CD4-positive, alpha-beta T cell (primary cell): Measurements from ENCODE around the gene MCF2L2. TPM values are rescaled to one million over a fixed set of nuclear protein-coding genes. Genes with fewer than 3 reads are reported as not detected.
"Not testable (repeated sequence)": the region's sequence is repeated elsewhere in the genome, so short reads cannot be mapped to it uniquely, and the experiment has no call there.

Experiments used
- ATAC-seq: fragments of 200-7000 bp; cut with Tn5 transposase; one replicate; pipeline ENCODE4 v1.10.0; 2022; ENCODE audit warnings: mild to moderate bottlenecking; ENCODE audit not compliant: poor library complexity
- CTCF ChIA-PET: fragments of 350-600 bp; sonication (Branson Sonifier 250); formaldehyde crosslinking; loops from one replicate; lab custom pipeline; 2021; ENCODE audit warnings: antibody characterized with exemption, inconsistent platforms; lab: Charles Lee
- POLR2A ChIA-PET: fragments of 350-600 bp; sonication (Branson Sonifier 250); formaldehyde crosslinking; loops from one replicate; lab custom pipeline; 2021; ENCODE audit warnings: antibody characterized with exemption, inconsistent platforms; lab: Charles Lee
- DNase-seq, 14 experiments: peaks; one replicate each; pipeline ENCODE4 v3.0.0-alpha.2; 2013 to 2020; ENCODE audit warnings: mixed read lengths in 2 of 14
- H3K27ac ChIP-seq, 2 donors: one replicate each; pipeline versions ENCODE4 v1.5.1 to v1.7.0; 2013; ENCODE audit warnings: low read length in 2 of 2, low read depth in 1 of 2, mild to moderate bottlenecking in 1 of 2
- H3K27me3 ChIP-seq, 2 experiments: 1 replicate in 1 of 2; 2 replicates in 1 of 2; pipeline versions ENCODE4 v1.6.1 to v1.7.0; 2013; ENCODE audit warnings: low read length in 2 of 2, control low read depth in 1 of 2, mild to moderate bottlenecking in 1 of 2, moderate library complexity in 1 of 2; ENCODE audit not compliant: insufficient read depth in 2 of 2, control insufficient read depth in 1 of 2
- H3K36me3 ChIP-seq: one replicate; pipeline ENCODE4 v1.6.1; 2013; ENCODE audit warnings: low read length, control low read depth; ENCODE audit not compliant: insufficient read depth
- H3K4me1 ChIP-seq: one replicate; pipeline ENCODE4 v1.6.1; 2013; ENCODE audit warnings: low read length, control low read depth; ENCODE audit not compliant: insufficient read depth
- H3K4me3 ChIP-seq: one replicate; pipeline ENCODE4 v1.5.1; 2013; ENCODE audit warnings: mild to moderate bottlenecking, low read length, moderate library complexity
- H3K9me3 ChIP-seq, 2 experiments: 1 replicate in 1 of 2; 2 replicates in 1 of 2; pipeline versions ENCODE4 v1.6.1 to v1.7.0; 2013; ENCODE audit warnings: low read length in 2 of 2, mild to moderate bottlenecking in 2 of 2, control low read depth in 1 of 2, moderate library complexity in 1 of 2; ENCODE audit not compliant: control insufficient read depth in 1 of 2, insufficient read depth in 1 of 2
- H3K27ac Mint-ChIP-seq: one replicate; pipeline ENCODE4 v1.8.0; 2020; ENCODE audit warnings: mixed read lengths
- H3K27me3 Mint-ChIP-seq: one replicate; pipeline ENCODE4 v1.8.0; 2021; ENCODE audit warnings: mixed read lengths
- H3K36me3 Mint-ChIP-seq: one replicate; pipeline ENCODE4 v1.8.0; 2021; ENCODE audit warnings: low read depth, mixed read lengths
- H3K4me1 Mint-ChIP-seq: one replicate; pipeline ENCODE4 v1.8.0; 2021; ENCODE audit warnings: low read depth, mixed read lengths
- H3K4me3 Mint-ChIP-seq: one replicate; pipeline ENCODE4 v1.8.0; 2020; ENCODE audit warnings: mild to moderate bottlenecking, mixed read lengths
- H3K9me3 Mint-ChIP-seq: one replicate; pipeline ENCODE4 v1.8.0; 2020; ENCODE audit warnings: mixed read lengths
- intact Hi-C, 2 experiments: fragments of 100-400 bp; cut with DNase I in 1 of 2; cut with micrococcal nuclease in 1 of 2; formaldehyde crosslinking; loops; one replicate each; pipeline versions ENCODE4 v1.15.1 to v1.9.0; 2023 to 2025; cut with DNase I, micrococcal nuclease
- total RNA-seq, 174 experiments: library from RNA in 2 of 174; stranded (reverse) in 2 of 174; gene quantifications; one replicate each; pipeline ENCODE4 v1.2.3 and lab custom pipeline; 2021 to 2026
- TF ChIP-seq, protein P1 (sequence below): fragments of 200-600 bp; IDR thresholded peaks from one replicate; pipeline ENCODE4 v1.8.0; 2022; ENCODE audit warnings: antibody characterized with exemption, mild to moderate bottlenecking

The MCF2L2 gene
- total RNA-seq, 2 experiments from 2014 or later, result 3.8 to 4.1 TPM

DNA sequence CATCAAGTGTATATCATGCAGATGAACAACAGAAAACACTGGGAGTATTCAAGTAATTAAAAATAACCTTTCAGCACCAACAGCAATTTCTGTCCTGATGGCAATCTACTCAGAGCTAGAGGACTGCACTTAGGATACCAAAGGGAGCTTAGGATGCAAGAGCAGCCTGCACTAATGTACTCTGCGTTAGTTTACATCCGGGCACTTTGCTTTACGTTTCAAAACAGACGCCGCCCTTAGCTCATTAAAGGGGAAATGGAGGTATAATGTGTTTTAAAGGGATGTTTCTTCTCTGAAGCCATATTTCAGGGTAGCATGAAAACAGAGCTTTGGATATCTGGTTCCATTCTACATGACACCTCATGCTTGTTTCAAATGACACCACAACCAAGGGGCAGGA is 189.4 kb downstream of the MCF2L2 start:
- TF ChIP-seq, protein P1, sequence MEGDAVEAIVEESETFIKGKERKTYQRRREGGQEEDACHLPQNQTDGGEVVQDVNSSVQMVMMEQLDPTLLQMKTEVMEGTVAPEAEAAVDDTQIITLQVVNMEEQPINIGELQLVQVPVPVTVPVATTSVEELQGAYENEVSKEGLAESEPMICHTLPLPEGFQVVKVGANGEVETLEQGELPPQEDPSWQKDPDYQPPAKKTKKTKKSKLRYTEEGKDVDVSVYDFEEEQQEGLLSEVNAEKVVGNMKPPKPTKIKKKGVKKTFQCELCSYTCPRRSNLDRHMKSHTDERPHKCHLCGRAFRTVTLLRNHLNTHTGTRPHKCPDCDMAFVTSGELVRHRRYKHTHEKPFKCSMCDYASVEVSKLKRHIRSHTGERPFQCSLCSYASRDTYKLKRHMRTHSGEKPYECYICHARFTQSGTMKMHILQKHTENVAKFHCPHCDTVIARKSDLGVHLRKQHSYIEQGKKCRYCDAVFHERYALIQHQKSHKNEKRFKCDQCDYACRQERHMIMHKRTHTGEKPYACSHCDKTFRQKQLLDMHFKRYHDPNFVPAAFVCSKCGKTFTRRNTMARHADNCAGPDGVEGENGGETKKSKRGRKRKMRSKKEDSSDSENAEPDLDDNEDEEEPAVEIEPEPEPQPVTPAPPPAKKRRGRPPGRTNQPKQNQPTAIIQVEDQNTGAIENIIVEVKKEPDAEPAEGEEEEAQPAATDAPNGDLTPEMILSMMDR, result no peak

DNA sequence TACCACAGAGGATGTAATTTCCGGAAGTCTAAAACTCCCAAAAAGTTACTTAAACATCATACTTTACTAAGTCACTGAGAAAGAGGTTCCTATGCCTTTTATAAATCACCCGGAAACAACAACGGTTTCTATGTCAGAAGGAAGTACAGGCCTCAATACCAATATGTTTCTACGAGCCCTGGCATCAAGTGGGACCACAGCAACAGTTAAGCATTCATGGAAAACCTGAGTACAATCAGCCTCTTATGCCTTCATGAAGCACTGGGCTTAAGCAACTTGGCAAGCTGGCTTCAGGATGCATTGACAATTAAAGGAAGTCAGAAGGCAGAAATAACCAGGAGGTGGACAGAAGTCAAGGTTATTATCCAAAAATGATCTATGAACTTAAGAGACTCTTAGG is 194.5 kb downstream of the MCF2L2 start:
- H3K27ac ChIP-seq, result no peak overlapping the region
- no peaks in the 10 kb centered on the region for H3K9me3 ChIP-seq
- Mint-ChIP-seq H3K27ac (no peak overlapping the region), H3K27me3 (no peaks in the 10 kb centered on the region), H3K4me3 (no peak overlapping the region), H3K36me3 (no peaks in the 10 kb centered on the region), H3K9me3 (no peaks in the 10 kb centered on the region), H3K4me1 (no peaks in the 10 kb centered on the region)
- no peaks in the 10 kb centered on the region for H3K27me3 ChIP-seq
- TF ChIP-seq, protein P1, result no peak
- no peaks in the 10 kb centered on the region for H3K4me1 ChIP-seq
- ChIA-PET CTCF (no interaction called here), POLR2A (no interaction called here)
- H3K36me3 ChIP-seq, result no peaks in the 10 kb centered on the region
- H3K4me3 ChIP-seq, result no peak overlapping the region
- no peak for ATAC-seq
- no peak for DNase-seq
- intact Hi-C loops, result no loop called here

More for the DNA sequence above, 189.4 kb downstream of the MCF2L2 start:
- H3K27me3 ChIP-seq, result no peaks in the 10 kb centered on the region
- ATAC-seq, result no peak
- H3K4me1 ChIP-seq, result no peaks in the 10 kb centered on the region
- H3K9me3 ChIP-seq, result peaks cover 13 to 14% of the 10 kb centered on the region in 2 experiments
- H3K36me3 ChIP-seq, result no peaks in the 10 kb centered on the region
- Mint-ChIP-seq H3K4me3 (no peak overlapping the region), H3K36me3 (peaks cover 5% of the 10 kb centered on the region), H3K27me3 (peaks cover 11% of the 10 kb centered on the region), H3K27ac (no peak overlapping the region), H3K9me3 (peaks cover 8% of the 10 kb centered on the region), H3K4me1 (no peaks in the 10 kb centered on the region)
- POLR2A ChIA-PET, result interaction anchor here (0.6 kb wide), 1 partner anchor 206 kb away, joined by 3 read pairs; no protein-coding TSS in a partner anchor
- intact Hi-C loops, result no loop called here
- H3K27ac ChIP-seq, result no peak overlapping the region
- CTCF ChIA-PET, result interaction anchor here (0.7 kb wide), 1 partner anchor 21 kb away, joined by 3 read pairs; no protein-coding TSS in a partner anchor
- no peak overlapping the region for H3K4me3 ChIP-seq
- DNase-seq, result no peak

GRCh38 chr3:183230826-183231225 is 197.6 kb downstream of the MCF2L2 start:
- ChIA-PET POLR2A (interaction anchor here (0.5 kb wide), 1 partner anchor 27 kb away, joined by 3 read pairs; no protein-coding TSS in a partner anchor), CTCF (no interaction called here)
- Mint-ChIP-seq H3K9me3 (no peaks in the 10 kb centered on the region), H3K36me3 (no peaks in the 10 kb centered on the region), H3K27ac (no peak overlapping the region), H3K27me3 (no peaks in the 10 kb centered on the region), H3K4me1 (no peaks in the 10 kb centered on the region), H3K4me3 (no peak overlapping the region)
- DNase-seq, result no peak
- Histone ChIP-seq H3K36me3 (no peaks in the 10 kb centered on the region), H3K9me3 (no peaks in the 10 kb centered on the region), H3K27me3 (no peaks in the 10 kb centered on the region), H3K4me1 (no peaks in the 10 kb centered on the region), H3K4me3 (no peak overlapping the region), H3K27ac (no peak overlapping the region)
- TF ChIP-seq, protein P1, result no peak
- no peak for ATAC-seq
- intact Hi-C loops, result no loop called here

- CTCF ChIA-PET, H3K4me1 ChIP-seq, H3K27me3 Mint-ChIP-seq, H3K27me3 ChIP-seq, intact Hi-C loops, H3K9me3 ChIP-seq, ATAC-seq, H3K36me3 Mint-ChIP-seq, H3K36me3 ChIP-seq, H3K4me3 Mint-ChIP-seq, H3K9me3 Mint-ChIP-seq, H3K4me3 ChIP-seq, POLR2A ChIA-PET, DNase-seq, H3K4me1 Mint-ChIP-seq, H3K27ac Mint-ChIP-seq, H3K27ac ChIP-seq: not testable (repeated sequence)
Observed at GRCh38 chr3:183230251-183230650, 198.2 kb downstream of the MCF2L2 start.
